Renal pelvis (tissue), 12 donors: ENCODE measurements around the gene VN1R2. TPM values are rescaled to one million over a fixed set of nuclear protein-coding genes. Genes with fewer than 3 reads are reported as not detected.
"Not testable (repeated sequence)": the region's sequence is repeated elsewhere in the genome, so short reads cannot be mapped to it uniquely, and the experiment has no call there.

ENCODE experiments used
- DNase-seq: peaks from one replicate; pipeline ENCODE4 v3.0.0-alpha.2; 2013
- long read RNA-seq, 16 experiments: transcript quantifications; one replicate each; lab custom pipeline, GENCODE V29; 2026
- polyA plus RNA-seq, 3 donors: library from polyadenylated mRNA; unstranded; fragments of 120-200 nt; gene quantifications; one replicate each; pipeline ENCODE4 v1.2.1, GENCODE V29; 2013; ENCODE audit not compliant: insufficient read length in 3 of 3

VN1R2 gene
- not detected for polyA plus RNA-seq
- long read RNA-seq, donor 1, result 0 reads
- long read RNA-seq, donor 2, result 0 reads
- long read RNA-seq, donor 3, result 0 reads
- long read RNA-seq, donor 4, result 0 reads
- long read RNA-seq, donor 5, result 0 reads
- long read RNA-seq, donor 6, result 0 reads
- long read RNA-seq, donor 7, result 0 reads
- long read RNA-seq, donor 8, result 0 reads
- long read RNA-seq, donor 9, result 0 reads
- long read RNA-seq, donor 10, result 0 reads
- long read RNA-seq, donor 11, result 0 reads
- long read RNA-seq, donor 12, result 0 reads
- long read RNA-seq, donor 13, result 0 reads
- long read RNA-seq, donor 14, result 0 reads
- long read RNA-seq, donor 15, result 0 reads
- long read RNA-seq, donor 16, result 0 reads

GRCh38 chr19:53257715-53258342, at the start of gene VN1R2:
VN1R2 (plus strand) TSS chr19:53258292; CDS start chr19:53258376, 84 bp downstream.
- DNase-seq, result not testable (repeated sequence)

GRCh38 chr19:53211554-53211953, 46.5 kb upstream of the VN1R2 start:
- not testable (repeated sequence) for DNase-seq

GRCh38 chr19:53212703-53213320, 45.3 kb upstream of the VN1R2 start:
- DNase-seq, result no peak

- not testable (repeated sequence) for DNase-seq
Observed at GRCh38 chr19:53222716-53223115, 35.4 kb upstream of the VN1R2 start.

- no peak for DNase-seq
Observed at GRCh38 chr19:53224606-53225005, 33.5 kb upstream of the VN1R2 start.

GRCh38 chr19:53237114-53237777, 20.8 kb upstream of the VN1R2 start:
- DNase-seq, result no peak

- DNase-seq, result no peak
Observed at GRCh38 chr19:53246498-53246897, 11.6 kb upstream of the VN1R2 start.

GRCh38 chr19:53254411-53255341, 3.4 kb upstream of the VN1R2 start, which contains the start of gene ZNF677:
ZNF677 (minus strand) TSS chr19:53254873; CDS start chr19:53251550, 3,323 bp downstream.
- DNase-seq, result peak; percentile 80

GRCh38 chr19:53267623-53268022, 9.5 kb downstream of the VN1R2 start, which contains the start of gene VN1R4:
VN1R4 (minus strand) TSS chr19:53267723; CDS start chr19:53267665, 58 bp downstream.
- DNase-seq, result not testable (repeated sequence)

GRCh38 chr19:53269861-53270260, 11.8 kb downstream of the VN1R2 start:
- not testable (repeated sequence) for DNase-seq

GRCh38 chr19:53272044-53272443, 14.0 kb downstream of the VN1R2 start:
- no peak for DNase-seq

- DNase-seq, result no peak
Observed at GRCh38 chr19:53275480-53275879, 17.4 kb downstream of the VN1R2 start.

- DNase-seq, result not testable (repeated sequence)
Observed at GRCh38 chr19:53281947-53282346, 23.9 kb downstream of the VN1R2 start.

GRCh38 chr19:53285087-53285486, 27.0 kb downstream of the VN1R2 start:
- DNase-seq, result no peak

- no peak for DNase-seq
Observed at GRCh38 chr19:53290758-53291549, 32.9 kb downstream of the VN1R2 start.

GRCh38 chr19:53294786-53295441, 36.8 kb downstream of the VN1R2 start:
- DNase-seq, result no peak

- not testable (repeated sequence) for DNase-seq
Observed at GRCh38 chr19:53301341-53301740, 43.2 kb downstream of the VN1R2 start.

GRCh38 chr19:53308339-53308811, 50.3 kb downstream of the VN1R2 start:
- DNase-seq, result peak; percentile 47
